HG03175 (cell line): ENCODE data around the gene SEMA4B.
"Not testable (repeated sequence)": the region's sequence is repeated elsewhere in the genome, so short reads cannot be mapped to it uniquely, and the experiment has no call there.

Experiments
- ATAC-seq: cut with Tn5 transposase; IDR thresholded peaks from one replicate; pipeline ENCODE4 v1.9.1; 2021; ENCODE audit warnings: mild to moderate bottlenecking, moderate library complexity; ENCODE audit not compliant: unreplicated experiment

The SEMA4B gene

GRCh38 chr15:90257776-90258175 is 56.6 kb downstream of the SEMA4B start:
- no peak for ATAC-seq

DNA sequence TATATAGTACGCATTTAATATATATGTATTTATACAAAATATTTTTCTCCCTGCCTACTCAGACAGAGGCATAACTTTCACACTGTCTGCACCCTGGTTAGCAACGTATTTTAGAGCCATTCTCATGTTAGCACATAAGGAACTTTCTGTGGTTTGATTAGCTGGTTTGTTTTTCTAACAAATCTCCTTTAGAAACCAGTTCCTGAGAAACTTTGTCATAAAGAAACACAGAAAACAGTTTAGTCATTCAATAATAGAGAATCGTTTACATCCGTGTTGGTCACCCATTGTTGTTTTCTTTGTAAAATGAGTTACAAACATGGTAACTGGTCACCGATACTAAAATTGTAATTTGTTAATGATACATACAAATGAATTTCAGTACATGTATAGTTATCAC is 58.4 kb downstream of the SEMA4B start:
- peak; percentile 81 for ATAC-seq

- not testable (repeated sequence) for ATAC-seq
Measured at GRCh38 chr15:90260731-90261130, 59.6 kb downstream of the SEMA4B start.

DNA sequence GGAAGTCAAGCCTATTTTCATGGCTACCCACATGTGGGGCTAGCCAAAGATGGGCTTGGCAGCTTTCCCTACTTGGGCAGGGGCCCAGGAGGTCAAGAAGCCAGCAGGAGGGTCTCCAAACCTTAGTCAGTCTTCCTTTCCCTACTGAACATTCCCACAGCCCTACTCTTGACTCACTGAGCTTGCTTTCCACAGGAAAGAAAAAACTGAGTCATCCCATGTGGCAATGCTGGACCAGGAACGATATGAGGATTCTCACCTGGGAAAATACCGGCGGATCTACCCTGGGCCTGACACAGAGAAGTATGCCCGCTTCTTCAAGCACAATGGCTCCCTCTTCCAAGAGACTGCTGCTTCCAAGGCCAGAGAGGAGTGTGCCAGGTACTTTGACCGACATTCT is 60.7 kb downstream of the SEMA4B start:
- ATAC-seq: no peak

- ATAC-seq: no peak
Measured at GRCh38 chr15:90262426-90262825, 61.3 kb downstream of the SEMA4B start.

DNA sequence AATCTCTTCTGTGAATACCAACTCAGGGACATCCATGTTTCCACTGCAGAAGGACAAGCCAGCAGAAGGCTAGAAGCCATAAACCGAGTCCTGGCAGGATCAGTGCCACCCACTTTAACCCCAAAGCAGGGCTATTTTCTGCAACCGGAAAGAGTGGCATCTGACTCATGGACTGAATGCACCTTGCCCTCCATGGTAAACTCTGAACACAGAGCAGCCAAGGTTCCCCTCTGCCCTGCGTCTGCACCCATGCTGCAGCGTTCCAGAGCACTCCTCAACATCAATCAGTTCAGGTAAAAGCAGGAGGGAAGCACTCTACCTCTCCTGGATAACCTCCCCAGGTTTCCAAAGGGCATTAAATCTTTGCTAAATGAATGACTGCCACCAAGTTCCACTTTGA is 63.5 kb downstream of the SEMA4B start:
- no peak for ATAC-seq

GRCh38 chr15:90265271-90266060 is 64.3 kb downstream of the SEMA4B start, which contains the start of gene NGRN:
Gene NGRN, plus strand, starts transcription at chr15:90265672. Its CDS starts 41 bp downstream, at chr15:90265713.
- peak; percentile 94 for ATAC-seq

DNA sequence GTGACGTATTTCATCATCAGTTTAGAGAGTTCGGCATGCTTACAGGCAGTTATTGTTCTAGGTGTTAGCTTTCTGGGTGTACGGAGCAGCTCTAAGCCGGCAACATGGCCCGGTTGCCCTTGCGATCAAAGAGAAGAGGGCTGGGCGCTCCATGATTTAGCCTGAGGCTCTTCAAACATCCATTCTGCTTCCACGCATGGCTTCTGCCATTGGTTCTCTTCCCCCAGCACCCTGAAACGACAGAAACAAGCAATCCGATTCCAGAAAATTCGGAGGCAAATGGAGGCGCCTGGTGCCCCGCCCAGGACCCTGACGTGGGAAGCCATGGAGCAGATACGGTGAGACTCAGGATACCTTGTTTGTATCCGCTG is 64.9 kb downstream of the SEMA4B start:
- no peak for ATAC-seq

GRCh38 chr15:90266485-90266884 is 65.4 kb downstream of the SEMA4B start:
- no peak for ATAC-seq

DNA sequence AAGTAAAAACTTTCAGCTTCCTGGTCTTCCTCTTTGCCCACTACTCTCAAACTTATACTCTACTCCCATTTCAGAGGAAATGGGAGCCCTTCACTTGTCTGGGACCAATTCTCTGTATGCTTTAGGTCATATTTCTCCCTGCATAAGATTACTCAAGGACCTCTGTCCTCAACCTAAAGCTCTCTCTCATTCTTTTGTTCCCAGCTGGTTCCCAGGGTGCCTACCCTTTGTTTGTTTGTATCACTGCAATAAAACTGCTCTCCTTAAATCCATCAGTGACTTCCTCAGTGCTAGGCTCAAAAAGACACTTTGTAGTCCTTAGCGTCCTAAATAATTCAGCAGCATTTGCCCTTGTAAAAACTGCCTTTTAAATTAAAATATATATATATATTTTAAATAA is 67.3 kb downstream of the SEMA4B start:
- no peak for ATAC-seq

GRCh38 chr15:90270502-90271150 is 69.5 kb downstream of the SEMA4B start:
- no peak for ATAC-seq

DNA sequence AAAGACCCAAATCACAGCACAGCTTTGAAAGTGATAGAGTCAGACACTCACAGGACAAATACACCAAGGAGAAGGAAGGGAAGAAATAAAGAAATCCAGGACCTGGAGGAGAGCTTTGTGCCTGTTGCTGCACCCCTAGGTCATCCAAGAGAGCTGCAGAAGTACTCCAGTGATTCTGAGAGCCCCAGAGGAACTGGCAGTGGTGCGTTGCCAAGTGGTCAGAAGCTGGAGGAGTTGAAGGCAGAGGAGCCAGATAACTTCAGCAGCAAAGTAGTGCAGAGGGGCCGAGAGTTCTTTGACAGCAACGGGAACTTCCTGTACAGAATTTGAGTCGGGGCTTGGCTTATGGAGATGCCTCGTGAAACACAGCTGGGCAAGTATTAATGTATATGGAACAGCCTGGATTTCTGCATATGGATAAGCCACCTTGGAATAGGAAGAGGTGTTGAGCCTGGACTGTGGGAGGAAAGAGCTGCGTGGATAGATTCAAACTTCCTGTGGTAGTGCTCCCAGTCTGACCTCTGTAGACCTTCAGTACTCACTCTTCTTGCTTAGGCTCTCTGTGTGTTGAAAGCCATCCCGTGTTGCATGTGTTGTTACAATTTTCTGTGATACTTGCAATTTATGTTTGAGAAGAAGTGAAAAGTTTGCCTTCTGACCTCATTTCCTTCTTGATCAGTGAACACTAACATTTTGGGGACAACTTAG is 70.5 kb downstream of the SEMA4B start:
- ATAC-seq: no peak

GRCh38 chr15:90278467-90278866 is 77.3 kb downstream of the SEMA4B start:
- ATAC-seq: not testable (repeated sequence)
